GM21390 (cell line): ENCODE measurements around the gene DLGAP4.

Experiments
- ATAC-seq: cut with Tn5 transposase; IDR thresholded peaks from one replicate; pipeline ENCODE4 v1.9.1; 2021; ENCODE audit not compliant: unreplicated experiment

DLGAP4 gene

DNA sequence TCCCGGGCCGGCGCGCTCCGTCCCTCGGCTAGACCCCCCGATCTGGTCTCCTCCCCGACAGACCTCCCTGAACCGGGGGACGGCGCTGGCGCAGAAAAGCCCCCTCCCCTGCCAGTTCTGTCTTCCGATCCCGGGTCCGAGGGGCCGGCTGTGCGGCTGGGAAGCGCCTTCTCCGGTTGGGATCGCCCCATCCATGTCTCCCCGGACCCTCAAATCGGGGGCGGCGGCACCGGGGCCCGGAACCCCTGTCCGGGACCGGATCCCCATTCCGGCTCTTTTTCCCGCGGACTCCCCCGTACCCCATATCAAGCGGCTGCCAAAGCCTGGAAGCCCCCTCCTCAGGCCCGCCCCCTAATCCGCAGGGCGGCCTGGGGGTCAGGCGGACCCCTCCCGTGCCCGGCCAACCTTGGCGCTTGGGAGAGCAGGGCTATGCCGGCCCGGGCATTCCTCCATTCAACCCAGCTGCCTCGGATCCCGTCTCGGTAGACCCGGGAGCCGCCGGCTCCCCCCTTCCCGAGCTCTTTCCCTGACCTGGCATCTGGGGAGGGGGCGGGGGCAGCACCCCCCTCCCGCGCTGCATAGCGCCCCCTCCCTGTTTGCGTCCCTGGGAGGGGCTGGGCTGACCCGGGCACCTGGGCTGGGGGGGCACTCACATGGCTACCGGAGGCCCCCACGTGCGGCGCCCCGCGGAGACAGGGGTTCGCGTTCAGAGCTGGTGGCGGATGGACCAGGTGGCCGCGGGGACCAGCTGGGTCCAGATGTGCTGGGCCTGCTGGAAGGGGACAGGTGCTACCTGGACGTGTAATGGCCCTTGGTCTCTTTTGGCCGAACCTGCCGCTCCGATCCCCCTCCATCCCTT lies 643 bp downstream of the DLGAP4 start:
- ATAC-seq = no peak

DNA sequence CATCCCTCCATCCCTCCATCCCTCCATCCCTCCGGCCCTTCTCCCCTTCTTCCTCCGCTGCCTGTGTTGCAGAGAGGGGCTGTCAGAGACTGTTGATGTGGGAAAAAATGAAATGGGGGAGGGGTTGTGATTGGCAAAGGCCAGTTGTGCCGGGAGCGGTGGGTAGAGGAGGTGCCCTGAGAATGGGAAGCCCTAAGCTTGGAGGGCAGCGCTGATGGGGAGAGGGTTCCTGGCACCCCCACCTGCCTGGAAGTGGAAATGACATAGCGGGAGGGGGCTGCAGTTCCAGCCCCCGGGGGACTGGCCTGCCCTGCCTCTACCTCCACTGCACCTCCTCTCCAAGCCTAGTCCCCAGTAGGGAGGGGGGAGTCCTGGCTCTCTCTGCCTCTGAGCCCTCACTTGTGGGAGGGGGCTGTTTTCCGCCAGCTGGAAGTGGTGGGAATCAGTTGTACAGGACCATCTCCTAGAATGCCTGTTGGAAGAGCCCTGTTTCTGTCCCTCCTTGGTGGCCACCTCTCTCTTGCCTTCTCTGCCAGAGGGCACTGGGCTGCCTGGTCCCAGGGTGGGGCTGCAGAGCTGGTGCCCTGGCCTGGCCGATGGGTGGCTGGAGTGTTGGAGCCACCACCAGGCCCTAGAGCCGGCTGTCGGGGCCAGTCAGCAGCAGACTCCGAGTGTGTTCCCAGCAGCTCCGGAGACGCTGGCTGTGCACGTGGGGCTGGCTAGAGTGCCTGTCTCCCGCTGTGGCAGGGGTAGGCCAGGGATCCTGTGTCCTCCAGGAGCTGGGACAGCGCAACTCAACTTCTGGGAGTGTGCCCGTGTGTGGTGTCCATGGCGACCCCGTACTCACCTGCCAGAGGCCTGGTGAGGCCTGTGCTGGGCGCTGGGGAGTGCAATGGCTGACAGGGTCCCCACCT lies 1.5 kb downstream of the DLGAP4 start:
- no peak for ATAC-seq

DNA sequence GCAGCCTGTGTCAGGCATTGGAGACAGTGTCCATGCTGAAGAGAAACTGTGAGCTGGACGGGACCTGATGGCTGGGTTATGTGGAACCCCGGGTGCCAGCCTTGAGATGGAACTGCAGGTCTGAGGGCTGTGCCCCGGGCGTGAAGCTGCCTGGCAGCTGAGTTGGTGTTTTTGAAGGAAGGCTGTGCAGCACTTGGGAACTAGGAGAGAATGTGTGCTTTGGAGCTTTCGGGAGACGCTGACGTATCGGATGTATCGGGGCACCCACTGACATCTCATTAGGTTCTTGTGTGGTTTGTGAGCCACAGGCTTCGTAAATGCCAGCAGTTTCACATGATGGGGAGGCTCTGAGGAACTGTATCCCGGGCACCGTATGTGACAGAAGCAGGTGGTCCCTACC lies 2.2 kb downstream of the DLGAP4 start:
- no peak for ATAC-seq

DNA sequence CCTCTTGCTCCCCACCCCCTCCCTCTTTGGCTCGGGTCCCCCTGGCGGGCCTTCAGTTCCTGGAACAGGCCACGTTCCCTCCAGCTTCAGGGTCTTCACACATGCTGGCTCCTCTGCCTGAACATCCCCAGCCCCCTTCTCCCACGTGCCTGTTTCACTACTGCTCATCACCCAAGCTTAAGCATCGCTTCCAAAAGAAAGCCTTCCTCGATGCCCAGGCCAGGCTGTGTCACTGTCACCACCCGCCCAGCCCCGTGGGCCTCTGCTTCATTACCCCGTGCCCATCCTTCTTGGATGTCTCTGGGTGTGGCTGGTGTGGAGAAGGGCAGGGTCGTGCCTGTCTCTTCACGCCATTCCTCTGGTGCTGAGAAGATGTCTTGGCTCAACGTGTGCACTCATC lies 2.8 kb downstream of the DLGAP4 start:
- no peak for ATAC-seq

DNA sequence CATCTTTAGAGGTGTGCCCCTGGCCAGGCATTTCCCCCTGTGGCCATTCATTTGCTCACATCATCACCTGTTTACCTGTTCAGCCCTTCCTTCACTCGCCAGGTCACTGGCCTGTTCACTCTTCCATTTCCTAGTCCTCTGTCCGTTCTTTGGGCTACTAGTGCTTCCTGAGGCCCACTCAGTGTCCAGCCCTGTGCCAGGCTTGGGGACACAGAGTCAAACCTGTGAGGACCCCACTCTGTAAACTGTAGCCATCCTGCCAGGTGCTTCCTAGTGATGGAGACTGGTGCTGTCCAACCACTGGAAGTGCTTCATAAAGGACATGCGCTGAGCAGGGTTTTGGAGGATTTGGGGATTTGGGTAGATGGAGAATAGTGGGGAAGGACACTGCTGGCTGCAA lies 3.5 kb downstream of the DLGAP4 start:
- no peak for ATAC-seq

DNA sequence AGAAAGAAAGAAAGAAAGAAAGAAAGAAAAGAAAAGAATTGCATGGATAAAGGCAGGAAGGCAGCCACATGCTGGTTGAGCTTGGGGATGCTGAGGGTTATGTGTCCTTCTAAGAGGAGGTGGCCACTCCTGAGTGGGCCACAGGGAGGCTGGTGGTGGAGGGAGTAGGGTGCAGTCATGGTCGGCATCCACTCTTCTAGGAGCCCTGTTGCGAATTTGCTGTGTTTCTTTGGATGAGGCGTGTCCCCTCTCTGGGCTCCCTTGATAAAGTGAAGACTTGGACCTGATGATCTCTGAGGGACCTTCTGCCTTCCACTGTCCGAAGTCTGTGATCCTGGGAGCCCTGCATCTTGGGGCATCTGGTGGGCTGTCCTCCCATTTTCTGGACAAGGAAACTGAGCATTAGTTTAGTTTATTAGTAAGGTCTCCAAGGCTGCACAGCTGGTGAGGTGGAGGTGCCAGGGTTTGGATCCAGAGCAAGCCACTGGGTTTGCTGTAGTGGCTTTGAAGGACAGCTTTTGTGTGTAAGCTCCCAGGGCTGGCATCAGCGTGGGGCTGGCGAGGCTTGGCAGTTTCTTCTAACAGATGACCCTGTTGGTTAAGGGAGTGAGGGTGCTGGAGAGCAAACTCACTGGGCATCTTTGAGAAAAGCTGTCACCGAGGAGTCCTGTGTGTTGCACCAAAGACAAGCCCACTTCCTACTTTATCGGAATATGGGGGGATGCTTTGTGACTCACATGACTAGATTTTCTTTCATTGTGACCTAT lies 4.3 kb downstream of the DLGAP4 start:
- no peak for ATAC-seq

DNA sequence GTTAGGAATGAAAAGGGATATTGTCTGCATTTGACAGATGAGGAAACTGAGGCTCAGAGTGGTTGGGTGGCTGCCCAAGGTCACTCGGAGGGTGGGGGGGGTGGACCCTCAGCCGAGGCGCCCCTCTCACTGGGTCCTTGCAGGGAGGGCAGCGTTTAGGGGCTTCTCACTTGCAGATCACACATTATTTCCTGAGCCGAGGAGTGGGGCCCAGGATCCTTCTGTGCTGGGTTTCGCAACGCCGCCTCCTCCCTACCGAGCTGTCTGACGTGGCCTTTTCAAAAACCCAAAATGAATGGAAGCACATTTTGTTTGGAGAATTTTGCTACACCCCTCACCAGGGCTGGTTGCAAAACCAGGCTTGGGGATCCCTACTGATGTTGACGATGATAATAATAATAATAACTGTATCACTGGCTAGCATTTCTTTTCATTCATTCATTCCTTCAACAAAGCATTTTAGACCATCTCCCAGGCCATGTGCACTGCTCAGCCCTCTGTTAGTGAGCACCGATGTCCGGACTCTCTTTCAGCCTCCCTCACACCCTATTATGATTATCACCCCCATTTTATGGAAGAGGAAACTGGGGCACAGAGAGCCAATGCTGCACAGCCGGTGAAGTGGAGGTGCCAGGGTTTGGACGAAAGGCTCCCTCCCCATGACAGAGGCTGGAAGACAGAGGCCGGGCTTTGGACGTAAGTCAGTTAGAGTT lies 5.2 kb downstream of the DLGAP4 start:
- no peak for ATAC-seq

DNA sequence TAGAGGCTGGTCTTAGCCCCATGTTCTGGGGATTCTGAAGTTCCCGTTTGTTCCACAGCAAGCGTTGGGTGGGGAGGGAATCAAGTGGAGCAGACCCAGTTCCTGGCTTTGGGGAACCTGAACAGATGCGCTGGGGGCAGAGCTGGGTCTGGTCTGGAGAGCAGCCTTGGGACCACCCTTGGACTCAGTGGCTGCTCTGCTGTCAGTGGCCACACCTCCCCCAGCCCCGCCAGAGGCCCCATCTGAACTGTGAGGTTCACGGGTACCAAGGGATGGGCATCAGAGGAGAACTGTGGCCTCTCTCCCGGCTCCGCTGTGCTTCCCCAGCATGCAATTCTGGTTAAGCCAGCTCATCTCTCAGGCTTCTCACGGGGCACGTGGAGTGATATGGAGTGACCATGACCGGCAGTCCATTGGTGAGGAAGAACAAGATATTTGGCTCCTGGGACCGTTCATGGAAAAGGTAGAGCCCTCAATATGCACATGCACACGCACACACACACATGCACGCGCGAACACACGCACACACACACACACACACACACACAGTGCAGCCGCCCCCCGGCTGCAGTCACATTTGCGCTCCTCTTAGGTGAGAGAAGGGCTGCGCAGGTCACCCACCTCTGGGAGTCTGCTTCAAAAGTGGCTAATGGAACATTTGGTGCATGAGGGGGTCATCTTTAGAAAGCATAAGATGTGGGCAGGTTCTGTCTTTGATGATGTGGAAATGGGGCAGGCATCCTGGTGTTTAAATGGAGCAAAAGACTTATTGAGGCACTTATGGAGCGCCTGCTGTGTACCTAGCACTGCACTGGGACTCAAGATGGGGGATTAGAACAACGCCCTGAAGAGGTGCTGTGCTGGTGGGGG lies 6.0 kb downstream of the DLGAP4 start:
- ATAC-seq = no peak

DNA sequence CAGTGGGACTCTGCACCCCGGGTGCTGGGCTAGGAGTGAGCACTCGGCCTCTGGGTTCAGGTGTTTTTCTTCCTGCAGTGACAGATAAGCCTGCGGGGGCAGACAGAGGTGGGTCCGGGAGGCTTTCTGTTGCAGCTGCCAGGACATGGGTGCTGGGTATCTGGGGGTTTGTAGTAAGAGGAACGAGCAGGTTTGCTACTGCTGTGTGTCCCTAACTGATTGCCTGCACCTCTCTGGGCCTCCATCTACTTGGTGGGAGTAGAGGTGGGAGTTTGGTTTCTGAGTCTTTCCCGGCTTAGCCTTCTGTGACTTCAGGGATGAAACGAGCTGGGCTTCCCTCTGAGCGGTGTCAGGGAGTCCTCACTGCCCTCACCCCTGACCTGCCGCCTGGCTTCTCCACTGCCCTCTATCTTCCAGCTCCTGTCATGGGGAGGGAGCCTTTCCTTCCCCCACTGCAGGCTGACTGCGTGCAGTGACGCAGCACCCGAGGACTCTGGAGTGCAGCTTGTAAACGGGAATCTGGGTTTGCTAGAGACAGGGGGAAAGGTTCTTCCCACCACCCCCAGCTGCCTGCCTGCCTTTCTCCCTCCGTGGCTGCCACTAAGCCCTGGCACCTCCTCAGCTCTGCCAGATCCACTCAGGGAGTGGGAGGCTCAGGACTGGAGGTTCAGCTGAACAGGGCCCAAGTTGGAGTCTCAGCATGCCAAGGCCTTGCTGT lies 6.7 kb downstream of the DLGAP4 start:
- no peak for ATAC-seq

DNA sequence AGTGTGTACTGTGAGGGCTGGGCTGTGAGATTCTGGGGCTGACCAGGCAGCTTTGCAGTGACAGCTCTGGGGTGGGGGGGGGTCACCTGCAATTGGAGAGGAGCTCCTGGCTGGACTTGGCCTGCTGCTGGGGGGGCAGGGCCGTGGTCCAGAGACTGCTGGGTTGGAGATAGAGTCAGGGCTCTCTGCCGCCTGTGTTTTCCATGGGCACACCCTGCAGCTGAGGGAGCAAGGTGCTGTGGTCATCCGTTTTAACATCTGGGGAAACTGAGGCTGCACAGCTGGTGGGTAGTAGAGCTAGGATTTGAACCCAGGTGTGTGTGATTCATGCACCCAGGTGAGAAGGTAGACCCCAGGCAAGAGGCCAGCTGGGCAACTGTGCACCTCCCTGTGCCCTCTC lies 7.3 kb downstream of the DLGAP4 start:
- no peak for ATAC-seq

DNA sequence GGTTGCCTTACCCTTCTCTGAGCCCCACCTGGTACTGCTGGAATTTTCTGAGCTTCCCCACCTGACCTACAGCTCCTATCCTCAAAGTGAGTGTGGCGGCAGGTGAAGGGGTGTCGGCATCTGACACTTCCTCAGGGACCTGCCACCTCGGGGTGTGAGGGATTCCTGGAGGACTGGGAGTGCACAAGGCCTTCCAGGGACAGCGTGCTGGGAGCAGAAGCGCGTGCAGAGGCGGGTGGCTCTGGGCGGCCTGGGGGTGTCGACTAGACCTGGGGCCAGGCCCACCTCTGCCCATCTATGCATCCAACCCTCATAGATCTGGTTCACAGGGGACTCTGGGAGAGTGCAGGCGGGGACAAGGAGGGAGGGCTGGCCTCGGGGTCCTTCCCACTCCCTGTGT lies 7.8 kb downstream of the DLGAP4 start:
- ATAC-seq = no peak

DNA sequence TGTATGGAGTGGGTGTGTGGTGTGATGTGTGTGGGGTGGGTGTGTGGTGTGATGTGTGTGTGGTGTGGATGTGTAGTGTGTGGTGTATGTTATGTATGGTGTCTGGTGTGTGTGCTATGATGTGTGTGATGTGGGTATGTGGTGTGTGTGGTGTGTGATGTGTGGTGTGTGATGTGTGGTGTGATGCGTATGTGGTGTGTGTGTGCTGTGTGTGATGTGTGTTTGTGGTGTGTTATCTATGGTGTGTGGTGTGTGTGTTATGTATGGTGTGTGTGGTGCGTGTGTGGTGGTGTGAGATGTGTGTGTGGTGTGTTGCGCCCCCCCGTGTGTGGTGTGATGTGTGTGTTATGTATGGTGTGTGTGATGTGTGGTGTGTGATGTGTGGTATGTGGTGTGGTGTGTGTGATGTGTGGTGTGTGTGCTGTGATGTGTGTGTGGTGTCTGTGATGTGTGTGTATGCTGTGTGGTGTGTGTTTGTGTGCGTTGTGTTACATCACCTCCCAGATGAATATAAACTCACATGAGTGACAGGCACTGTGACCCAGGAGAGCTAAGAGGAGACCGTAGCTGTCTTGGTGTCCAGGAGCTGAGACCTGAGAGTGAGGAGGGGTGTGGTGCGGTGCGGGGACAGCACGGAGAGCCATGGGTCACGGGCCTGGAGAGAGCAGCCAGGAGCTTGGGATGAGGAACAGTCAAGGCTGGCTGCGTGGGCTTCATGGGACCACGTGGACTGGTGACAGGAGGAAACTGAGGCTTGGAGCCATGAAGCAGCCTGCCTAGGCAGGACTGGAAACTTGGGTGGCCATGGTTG lies 8.8 kb downstream of the DLGAP4 start:
- ATAC-seq = no peak

DNA sequence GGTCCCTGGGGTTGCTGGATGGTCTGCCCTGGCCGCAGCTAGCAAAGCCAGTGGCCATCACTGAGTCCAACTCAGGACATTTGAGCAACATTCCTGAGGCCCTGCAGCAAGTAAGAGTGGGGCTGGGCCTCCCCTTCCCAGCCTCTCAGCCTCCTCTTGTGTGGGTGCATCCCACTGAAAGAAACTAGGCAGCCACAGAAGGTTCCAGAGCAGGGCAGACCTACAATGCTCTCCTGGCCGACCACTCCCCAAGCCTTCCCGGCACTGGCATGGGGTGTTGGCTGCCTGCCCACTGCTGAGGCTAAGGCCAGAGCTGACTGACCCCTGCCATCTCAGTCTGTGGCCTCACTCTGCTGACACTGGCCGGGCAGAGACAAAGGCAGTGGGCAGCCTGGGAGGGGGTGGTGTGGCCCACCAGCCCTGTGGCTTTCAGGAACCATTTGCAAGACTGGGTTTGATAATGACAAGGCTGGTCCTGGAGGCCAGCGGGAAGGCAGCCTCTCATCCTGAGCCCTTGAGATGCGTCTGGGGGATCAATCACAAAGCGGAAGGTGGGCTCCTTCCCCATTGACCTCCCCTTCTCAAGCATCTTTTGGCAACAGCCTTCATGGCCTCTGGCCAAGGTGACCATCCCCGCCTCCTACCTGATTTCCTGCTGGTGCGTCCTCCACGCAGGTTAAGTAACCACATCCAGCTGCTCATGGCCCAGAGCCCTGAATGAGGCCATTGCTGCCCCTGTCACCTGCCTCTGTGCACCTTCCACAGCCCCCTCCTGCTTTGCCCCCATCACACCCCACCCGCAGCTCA lies 9.6 kb downstream of the DLGAP4 start:
- ATAC-seq = no peak

DNA sequence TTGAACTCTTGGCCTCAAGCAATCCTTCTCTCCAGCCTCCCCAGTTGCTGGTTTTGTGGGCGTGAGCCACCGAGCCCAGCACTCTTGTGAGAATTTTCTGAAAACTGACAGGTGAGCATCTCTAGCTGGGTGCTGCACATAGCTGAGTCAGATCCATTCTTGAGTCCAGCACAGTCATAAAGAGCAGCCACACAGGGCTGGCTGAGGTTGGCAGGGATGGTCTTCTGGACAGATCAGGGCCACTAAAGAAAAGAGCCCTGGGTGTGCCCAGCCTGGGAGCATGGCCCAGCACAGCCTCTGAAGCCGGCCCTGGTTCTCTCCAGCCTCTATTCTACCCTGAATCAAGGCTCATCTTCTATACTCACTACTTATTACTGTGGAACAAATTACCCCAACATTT lies 11.5 kb downstream of the DLGAP4 start:
- ATAC-seq = no peak

DNA sequence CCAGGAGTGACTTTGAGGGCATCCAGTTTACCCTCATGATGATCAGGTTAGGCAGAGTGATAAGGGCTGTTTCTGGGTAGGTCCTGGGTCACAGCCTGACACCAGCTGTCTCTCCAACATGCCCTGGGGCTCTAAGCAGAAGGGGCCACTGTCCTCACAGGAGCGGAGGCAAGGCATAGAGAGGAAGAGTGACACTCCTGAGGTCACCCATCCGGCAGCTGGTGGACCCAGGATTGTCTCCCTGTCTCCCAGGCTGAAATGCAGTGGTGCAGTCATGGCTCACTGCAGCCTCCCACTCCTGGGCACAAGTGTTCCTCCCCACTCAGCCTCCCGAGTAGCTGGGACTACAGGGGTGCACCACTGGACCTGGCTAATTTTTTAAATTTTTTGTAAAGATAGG lies 12.0 kb downstream of the DLGAP4 start:
- ATAC-seq = no peak

DNA sequence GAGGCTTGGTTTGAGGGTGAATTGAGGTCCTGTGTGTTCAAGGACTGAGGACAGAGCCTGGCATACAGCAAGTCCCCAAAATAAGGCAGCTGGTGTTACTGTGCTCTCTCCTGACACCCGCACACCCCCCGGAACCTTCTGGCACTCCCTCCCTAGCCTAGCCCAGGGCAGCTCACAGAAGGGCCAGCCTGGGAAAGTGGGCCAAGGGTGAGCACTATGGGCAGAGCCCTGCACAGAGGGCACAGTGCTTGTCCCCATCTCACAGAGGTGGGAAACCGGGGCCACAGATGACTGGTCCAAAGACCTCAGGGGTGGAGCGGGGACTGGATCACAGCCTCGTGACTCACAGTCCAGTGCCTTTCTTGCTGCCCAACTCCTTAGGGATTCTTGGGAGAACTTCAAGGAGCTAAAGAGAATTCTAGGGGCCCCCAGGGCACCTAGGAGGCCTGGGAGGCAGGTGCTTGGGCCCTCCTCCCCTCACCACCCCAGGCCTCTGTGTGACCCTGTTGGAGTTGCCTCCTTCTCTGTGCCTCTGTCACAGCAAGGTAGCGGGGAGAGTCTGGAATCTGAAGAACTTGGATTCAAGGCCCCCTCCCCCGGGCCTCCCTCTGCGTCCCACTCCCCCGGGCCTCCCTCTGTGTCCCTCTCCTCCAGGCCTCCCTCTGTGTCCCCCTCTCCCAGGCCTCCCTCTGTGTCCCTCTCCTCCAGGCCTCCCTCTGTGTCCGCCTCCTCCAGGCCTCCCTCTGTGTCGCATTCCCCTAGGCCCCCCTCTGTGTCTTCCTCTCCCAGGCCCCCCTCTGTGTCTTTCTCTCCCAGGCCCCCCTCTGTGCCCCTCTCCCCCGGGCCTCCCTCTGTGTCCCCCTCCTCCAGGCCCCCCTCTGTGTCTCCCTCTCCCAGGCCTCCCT lies 13.5 kb downstream of the DLGAP4 start:
- no peak for ATAC-seq
